HG03354 (cell line): ENCODE data around the gene CTNNA3.
"Not testable (repeated sequence)": the region's sequence is repeated elsewhere in the genome, so short reads cannot be mapped to it uniquely, and the experiment has no call there.

ENCODE experiments used
- ATAC-seq: cut with Tn5 transposase; IDR thresholded peaks from one replicate; pipeline ENCODE4 v1.9.1; 2021; ENCODE audit warnings: mild to moderate bottlenecking; ENCODE audit not compliant: unreplicated experiment, poor library complexity, severe bottlenecking

Gene CTNNA3

DNA sequence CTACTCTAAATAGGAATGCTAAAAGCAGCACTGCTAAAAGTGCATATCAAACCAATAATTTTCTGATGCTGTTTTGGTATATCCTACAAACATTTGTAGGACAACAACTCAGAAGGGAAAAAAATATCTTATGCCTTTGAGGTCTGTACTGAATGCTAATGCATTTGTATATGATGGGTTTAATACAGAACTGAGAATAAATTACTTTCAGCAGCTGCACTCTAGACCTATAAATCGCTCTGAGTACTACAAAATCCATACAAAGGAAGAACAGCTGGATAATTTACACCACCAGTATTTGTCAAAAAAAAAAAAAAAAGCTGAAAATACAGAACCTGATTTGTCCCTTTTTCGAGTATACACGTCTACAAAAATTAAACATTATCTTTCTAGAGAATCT, 426.2 kb downstream of the CTNNA3 start:
- ATAC-seq = no peak

GRCh38 chr10:67268146-67268545, 427.8 kb downstream of the CTNNA3 start:
- no peak for ATAC-seq

GRCh38 chr10:67262675-67263074, 433.3 kb downstream of the CTNNA3 start:
- ATAC-seq = no peak

DNA sequence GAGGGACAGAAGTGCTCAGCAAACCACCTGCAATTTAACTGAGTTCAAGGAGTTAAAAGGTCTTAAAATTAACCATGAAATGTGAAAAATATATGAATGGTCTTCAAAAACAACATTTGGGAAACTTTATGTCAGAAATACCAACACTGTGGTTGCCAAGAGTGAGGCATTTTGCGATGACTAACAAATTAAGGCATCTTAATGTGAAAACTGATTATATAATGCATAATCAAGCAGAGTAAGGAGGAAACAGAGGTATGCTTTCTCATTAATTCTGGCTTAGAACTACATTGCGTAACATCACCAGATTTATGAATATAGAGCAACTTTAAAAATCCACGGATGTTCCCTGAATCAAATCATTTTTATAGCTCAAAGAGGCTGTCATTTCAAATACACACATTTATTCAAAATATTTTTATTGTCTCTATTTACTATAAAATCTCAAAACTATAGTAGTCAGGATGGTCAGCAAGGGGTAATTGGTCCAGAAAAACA, 434.6 kb downstream of the CTNNA3 start:
- ATAC-seq = no peak

GRCh38 chr10:67259319-67259929, 436.6 kb downstream of the CTNNA3 start:
- ATAC-seq = no peak

DNA sequence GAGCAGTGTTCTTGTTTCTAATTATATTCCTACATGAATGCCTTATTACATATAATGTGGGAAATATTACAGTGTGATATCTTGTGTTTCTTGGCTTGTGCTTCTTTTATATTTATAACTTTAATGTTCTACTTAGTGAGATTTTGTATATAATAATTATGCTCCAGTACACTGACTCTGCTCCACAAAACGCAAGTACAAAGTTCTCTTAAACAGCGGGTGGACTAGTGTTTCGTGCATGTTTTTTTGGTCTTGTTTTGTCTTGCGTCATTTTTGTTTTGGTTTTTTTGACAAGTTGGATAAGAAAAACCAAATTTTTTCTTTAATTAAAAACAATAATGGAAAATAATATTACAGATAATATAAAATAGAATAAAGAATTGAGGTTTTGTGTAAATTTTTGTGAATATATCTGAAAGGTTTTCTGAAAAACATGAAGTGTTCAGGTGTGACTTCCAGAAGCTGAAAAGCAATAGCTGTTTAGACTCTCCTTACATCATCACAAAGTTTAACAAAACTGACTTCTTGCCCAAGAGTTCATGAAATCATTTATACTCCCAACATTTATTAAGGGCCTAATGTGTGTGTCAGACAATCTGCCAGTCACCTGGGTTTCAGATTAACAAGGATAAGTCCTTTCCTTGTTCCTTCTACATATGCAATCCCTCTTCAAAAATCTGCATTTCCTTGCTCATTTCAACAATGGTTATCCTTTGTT, 438.4 kb downstream of the CTNNA3 start:
- ATAC-seq = no peak

GRCh38 chr10:67257018-67257417, 439.0 kb downstream of the CTNNA3 start:
- no peak for ATAC-seq

GRCh38 chr10:67250686-67251085, 445.3 kb downstream of the CTNNA3 start:
- no peak for ATAC-seq

DNA sequence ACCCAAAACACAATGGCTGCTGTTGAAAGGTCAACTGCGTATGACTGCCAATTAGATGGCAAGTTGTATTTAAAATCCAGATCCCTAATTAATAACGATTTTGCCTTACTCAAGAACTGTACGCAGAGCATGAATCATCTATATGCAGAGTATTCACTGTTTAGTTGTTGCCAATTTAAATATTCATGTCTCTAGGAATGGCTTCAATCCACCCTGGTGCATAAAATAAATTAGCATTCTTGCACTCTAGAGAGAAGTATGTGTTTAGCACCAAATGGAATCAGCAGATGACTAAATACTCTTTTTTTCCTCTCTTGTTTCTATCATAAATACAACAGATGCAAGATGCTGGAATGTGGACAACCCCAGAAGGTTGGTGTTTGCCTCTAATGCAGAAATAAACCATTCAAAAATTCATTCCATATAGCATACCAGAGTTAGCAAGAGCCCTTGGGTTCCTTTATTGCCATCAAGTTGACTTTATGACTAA, 449.9 kb downstream of the CTNNA3 start:
- ATAC-seq = no peak

- no peak for ATAC-seq
Measured at GRCh38 chr10:67242528-67242927, 453.5 kb downstream of the CTNNA3 start.

GRCh38 chr10:67241451-67241850, 454.5 kb downstream of the CTNNA3 start:
- no peak for ATAC-seq

DNA sequence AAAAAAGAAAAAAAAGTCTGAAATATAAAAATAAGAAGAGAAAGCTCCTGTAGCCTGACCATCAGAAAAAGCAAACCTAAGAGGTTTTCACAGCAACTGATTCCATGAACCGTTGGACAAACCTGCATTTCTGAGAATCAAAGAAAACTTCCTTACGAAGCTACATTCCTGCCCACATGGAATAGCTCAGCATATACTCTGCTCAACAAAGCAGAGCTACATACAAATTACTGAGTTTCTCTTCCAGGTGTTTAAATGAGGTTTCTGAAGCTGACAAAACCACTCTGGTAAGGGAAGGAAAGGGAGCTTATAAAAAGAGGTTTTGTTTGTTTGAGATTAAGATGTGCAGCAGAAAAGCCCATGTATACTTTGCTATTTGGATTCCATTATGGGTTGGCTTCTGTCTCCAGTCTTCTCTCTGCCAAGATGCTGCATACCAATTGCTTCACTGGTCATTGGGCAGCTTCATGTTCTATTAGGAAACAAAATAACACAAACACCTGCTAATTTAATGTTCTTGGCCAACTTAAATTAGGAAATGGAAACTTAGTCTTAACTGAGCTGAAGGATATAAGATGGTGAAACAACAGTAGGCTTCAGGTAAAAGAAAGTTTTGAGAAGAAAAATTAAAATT, 456.0 kb downstream of the CTNNA3 start:
- no peak for ATAC-seq

GRCh38 chr10:67230680-67231500, 465.1 kb downstream of the CTNNA3 start:
- ATAC-seq = not testable (repeated sequence)

DNA sequence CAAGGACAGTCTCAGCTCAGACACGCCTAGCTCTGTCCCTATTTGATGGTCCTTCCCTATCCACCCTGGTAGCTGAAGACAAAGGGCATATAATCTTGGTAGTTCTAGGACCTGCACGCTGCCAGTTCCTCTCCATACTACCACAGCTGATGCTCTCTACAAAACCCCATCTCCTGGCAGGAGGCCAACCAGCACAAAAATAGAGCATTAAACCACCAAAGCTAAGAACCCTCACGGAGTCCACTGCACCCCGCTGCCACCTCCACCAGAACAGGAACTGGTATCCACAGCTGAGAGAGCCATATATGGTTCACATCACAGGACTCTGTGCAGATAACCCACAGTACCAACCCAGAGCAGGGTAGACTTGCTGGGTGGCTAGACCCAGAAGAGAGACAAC, 470.8 kb downstream of the CTNNA3 start:
- no peak for ATAC-seq

GRCh38 chr10:67224553-67224952, 471.4 kb downstream of the CTNNA3 start:
- ATAC-seq = no peak

GRCh38 chr10:67222934-67223333, 473.1 kb downstream of the CTNNA3 start:
- ATAC-seq = no peak

GRCh38 chr10:67221939-67222494, 474.0 kb downstream of the CTNNA3 start:
- no peak for ATAC-seq

- no peak for ATAC-seq
Measured at GRCh38 chr10:67211680-67212079, 484.3 kb downstream of the CTNNA3 start.

DNA sequence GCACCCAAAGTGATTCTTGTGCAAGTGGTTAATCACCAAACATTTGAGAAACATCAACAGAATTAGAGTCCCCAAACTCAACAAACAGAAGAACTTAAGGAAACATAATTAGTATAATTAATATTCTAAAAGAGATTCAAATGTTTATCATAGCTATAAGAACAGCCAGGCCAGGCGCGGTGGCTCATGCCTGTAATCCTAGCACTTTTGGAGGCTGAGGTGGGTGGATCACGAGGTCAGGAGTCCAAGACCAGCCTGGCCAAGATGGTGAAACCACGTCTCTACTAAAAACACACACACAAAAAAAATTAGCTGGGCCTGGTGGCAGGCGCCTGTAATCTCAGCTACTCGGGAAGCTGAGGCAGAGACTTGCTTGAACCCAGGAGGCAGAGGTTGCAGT, 488.1 kb downstream of the CTNNA3 start:
- ATAC-seq = not testable (repeated sequence)
